HepG2 (cell line): ENCODE results near the gene CD40. TPM values are rescaled to one million over a fixed set of nuclear protein-coding genes. Genes with fewer than 3 reads are reported as not detected.

Source experiments
- ATAC-seq: fragments of 200-7000 bp; cut with Tn5 transposase; 3 replicates; pipeline ENCODE4 v1.9.1; 2020; ENCODE audit warnings: mild to moderate bottlenecking, moderate library complexity
- BruUV-seq: library from RNA; stranded (reverse); fragments of 400-500 nt; replicated peaks from 2 replicates; lab custom pipeline; 2021; lab: Mats Ljungman, UMichigan
- CTCF ChIA-PET: fragments of 300-600 bp; formaldehyde crosslinking; extraction: SDS; loops from one replicate; lab custom pipeline; 2021; ENCODE audit warnings: low total read pairs, inconsistent platforms, low intra/inter-chr PET ratio; lab: Yijun Ruan, JAX
- POLR2A ChIA-PET: fragments of 350-600 bp; sonication (Branson Sonifier 250); formaldehyde crosslinking; loops from one replicate; lab custom pipeline; 2020; ENCODE audit warnings: antibody characterized with exemption, inconsistent platforms; lab: Yijun Ruan, JAX
- DNase-seq: peaks from one replicate; pipeline ENCODE4 v3.0.0-alpha.2; 2015; ENCODE audit warnings: low spot score
- FAIRE-seq: peaks from 3 replicates; lab custom pipeline; 2011; peaks lifted over from hg19 to GRCh38; lab: Jason Lieb, UNC
- H2AFZ ChIP-seq: one replicate; pipeline ENCODE4 v1.6.1; 2011; ENCODE audit warnings: low read length, inconsistent platforms
- H3K27ac ChIP-seq: fragments of 300-600 bp; 3 replicates; pipeline ENCODE4 v1.8.0; 2011; ENCODE audit warnings: mixed run types, mild to moderate bottlenecking, mixed read lengths, low read length, inconsistent platforms; ENCODE audit not compliant: insufficient read depth; ENCODE audit errors: extremely low read length
- H3K27me3 ChIP-seq, 2 experiments: fragments of 200-600 bp in 1 of 2; 2 replicates in 1 of 2; 3 replicates in 1 of 2; pipeline versions ENCODE4 v1.6.0 to v1.8.0; 2011; ENCODE audit warnings: low read length in 2 of 2, mild to moderate bottlenecking in 2 of 2, moderate library complexity in 2 of 2, inconsistent platforms in 1 of 2; ENCODE audit not compliant: insufficient read depth in 2 of 2, control insufficient read depth in 1 of 2
- H3K36me3 ChIP-seq, 2 experiments: fragments of 200-600 bp in 1 of 2; replicated peaks in 1 of 2; 2 replicates in 1 of 2; 3 replicates in 1 of 2; pipeline versions ENCODE4 v1.5.1 to v1.8.0; 2011; ENCODE audit warnings: low read length in 2 of 2, inconsistent platforms in 1 of 2; ENCODE audit not compliant: insufficient read depth in 2 of 2, control insufficient read depth in 1 of 2
- H3K4me1 ChIP-seq: 2 replicates; pipeline ENCODE4 v1.5.1; 2012; ENCODE audit warnings: low read length, inconsistent platforms; ENCODE audit not compliant: insufficient read depth
- H3K4me2 ChIP-seq: 2 replicates; pipeline ENCODE4 v1.6.0; 2011; ENCODE audit warnings: low read depth, low read length, inconsistent platforms
- H3K4me3 ChIP-seq, 3 experiments: fragments of 200-600 bp in 1 of 3; sonication (generic), shearing (Covaris generic) in 1 of 3; replicated peaks in 1 of 3; 2 replicates each; pipeline ENCODE4 v1.5.1; 2011 to 2016; ENCODE audit warnings: low read length in 3 of 3, inconsistent platforms in 2 of 3, low read depth in 2 of 3, mild to moderate bottlenecking in 2 of 3, control low read depth in 1 of 3, mixed read lengths in 1 of 3; ENCODE audit not compliant: insufficient read depth in 1 of 3
- H3K79me2 ChIP-seq: one replicate; pipeline ENCODE4 v1.6.1; 2011; ENCODE audit warnings: low read length, inconsistent platforms; ENCODE audit not compliant: insufficient read depth
- H3K9ac ChIP-seq: 2 replicates; pipeline ENCODE4 v1.6.0; 2011; ENCODE audit warnings: mild to moderate bottlenecking, low read depth, low read length, inconsistent platforms; ENCODE audit not compliant: insufficient read depth
- H3K9me3 ChIP-seq: 2 replicates; pipeline ENCODE4 v1.5.1; 2012; ENCODE audit warnings: mild to moderate bottlenecking, low read length
- H4K20me1 ChIP-seq: 2 replicates; pipeline ENCODE4 v1.6.0; 2011; ENCODE audit warnings: inconsistent platforms, mild to moderate bottlenecking, low read length, moderate library complexity; ENCODE audit not compliant: insufficient read depth
- DMAP1 ChIP-seq: IDR thresholded peaks from 2 replicates; pipeline ENCODE4 v1.6.1; 2016
- FOXJ3 ChIP-seq: sonication (generic); formaldehyde crosslinking; IDR thresholded peaks from 2 replicates; pipeline ENCODE4 v1.4.0; 2020; ENCODE audit warnings: missing genetic modification reagents, mild to moderate bottlenecking, borderline replicate concordance
- FUBP1 ChIP-seq: sonication (generic); formaldehyde crosslinking; IDR thresholded peaks from 2 replicates; pipeline ENCODE4 v1.5.1; 2020; ENCODE audit warnings: missing genetic modification reagents, mild to moderate bottlenecking, borderline replicate concordance
- HNRNPUL1 ChIP-seq: fragments of 200-400 bp; formaldehyde crosslinking; IDR thresholded peaks from 2 replicates; pipeline ENCODE4 v1.6.1; 2017; ENCODE audit warnings: low read depth, mild to moderate bottlenecking, low read length, moderate library complexity
- KAT8 ChIP-seq: IDR thresholded peaks from 2 replicates; pipeline ENCODE4 v1.6.1; 2016; ENCODE audit warnings: missing genetic modification reagents, missing compliant biosample characterization
- MTA1 ChIP-seq: sonication (generic); formaldehyde crosslinking; IDR thresholded peaks from 2 replicates; pipeline ENCODE4 v1.4.0; 2020; ENCODE audit warnings: missing genetic modification reagents, mild to moderate bottlenecking, borderline replicate concordance
- MXD4 ChIP-seq: IDR thresholded peaks from 2 replicates; pipeline ENCODE4 v1.6.1; 2016; ENCODE audit warnings: mild to moderate bottlenecking, missing biosample characterization, missing genetic modification reagents
- NR2C2 ChIP-seq: sonication (generic); formaldehyde crosslinking; IDR thresholded peaks from 2 replicates; pipeline ENCODE4 v1.4.0; 2020; ENCODE audit warnings: missing genetic modification reagents, mild to moderate bottlenecking, moderate library complexity, borderline replicate concordance
- PAWR ChIP-seq: sonication (generic); formaldehyde crosslinking; IDR thresholded peaks from 2 replicates; pipeline ENCODE4 v1.4.0; 2020; ENCODE audit warnings: missing genetic modification reagents, mild to moderate bottlenecking, borderline replicate concordance
- PCBP1 ChIP-seq: fragments of 200-400 bp; formaldehyde crosslinking; IDR thresholded peaks from 2 replicates; pipeline ENCODE4 v1.6.1; 2017; ENCODE audit warnings: mild to moderate bottlenecking, low read depth, low read length, borderline replicate concordance
- TBL1XR1 ChIP-seq: fragments of 150-350 bp; IDR thresholded peaks from 2 replicates; pipeline ENCODE4 v1.6.1; 2014; ENCODE audit warnings: borderline replicate concordance, low read length; ENCODE audit not compliant: partially characterized antibody
- ZHX2 ChIP-seq, 2 experiments: sonication (generic) in 1 of 2; formaldehyde crosslinking in 1 of 2; IDR thresholded peaks; 2 replicates each; pipeline versions ENCODE4 v1.6.1 to v1.9.0; 2014 to 2022; ENCODE audit warnings: antibody characterized with exemption in 1 of 2, borderline replicate concordance in 1 of 2, inconsistent platforms in 1 of 2, low read depth in 1 of 2, missing genetic modification reagents in 1 of 2
- ZNF180 ChIP-seq: sonication (generic); formaldehyde crosslinking; IDR thresholded peaks from 2 replicates; pipeline ENCODE4 v1.4.0; 2020; ENCODE audit warnings: low read depth, missing genetic modification reagents, borderline replicate concordance
- ZNF549 ChIP-seq: sonication (generic); formaldehyde crosslinking; IDR thresholded peaks from 2 replicates; pipeline ENCODE4 v1.5.0; 2020; ENCODE audit warnings: missing genetic modification reagents
- ZNF567 ChIP-seq: sonication (generic); formaldehyde crosslinking; IDR thresholded peaks from 2 replicates; pipeline ENCODE4 v1.8.1; 2023; ENCODE audit warnings: mild to moderate bottlenecking, missing genetic modification reagents, borderline replicate concordance
- WGBS: methylation state at CpG from one replicate; pipeline ENCODE4 v1.1.6; 2017; ENCODE audit warnings: low lambda C conversion rate; 5-methylcytosine and 5-hydroxymethylcytosine counted together
- in situ Hi-C: cut with HindIII; loops from 2 replicates; pipeline ENCODE4 v1.10.0; 2017; ENCODE audit warnings: low pct_unique_long_range_greater_than_20kb; ENCODE audit not compliant: extremely low pct_ligation_motif_present
- intact Hi-C: fragments of 100-400 bp; cut with micrococcal nuclease; formaldehyde crosslinking; loops from one replicate; pipeline ENCODE4 v1.10.0; 2022; ENCODE audit not compliant: unreplicated experiment
- polyA plus RNA-seq, 8 experiments: library from polyadenylated mRNA; depleted of rRNA in 3 of 8; stranded (reverse) in 7 of 8; unstranded in 1 of 8; fragments of >200 nt; fragmentation: Illumina TruSeq in 4 of 8; extraction: Trizol in 4 of 8; gene quantifications; 2 replicates each; pipeline versions ENCODE4 v1.2.1 to v1.2.3, GENCODE V29; 2011 to 2016; ENCODE audit warnings: low read depth in 4 of 8, missing spikeins in 1 of 8, mixed read lengths in 1 of 8; ENCODE audit not compliant: insufficient read depth in 1 of 8
- total RNA-seq, 5 experiments: library from RNA; depleted of rRNA; stranded (reverse); fragments of >200 nt; fragmentation: Illumina TruSeq; extraction: Trizol; gene quantifications; 2 replicates each; pipeline ENCODE4 v1.2.3, GENCODE V29; 2016; ENCODE audit warnings: low read depth in 1 of 5

Gene CD40
- total and polyA plus RNA-seq, 2 of the 13 experiments (the other 11 are each of a cell fraction or from before 2014, with no cell fraction given): 4.6 to 13.4 TPM

- POLR2A ChIA-PET: interaction anchor here (0.8 kb wide), 1 partner anchor 245 kb away, joined by 3 read pairs; no protein-coding TSS in a partner anchor
- H3K79me2 ChIP-seq: no peaks in the 10 kb centered on the region
- H3K27ac ChIP-seq: no peak overlapping the region
- no peak for TF ChIP-seq MTA1 (CRISPR knock-in tag)
- TF ChIP-seq KAT8: no peak
- no peak for TF ChIP-seq NR2C2 (CRISPR knock-in tag)
- TF ChIP-seq ZNF180 (CRISPR knock-in tag): no peak
- no peak for TF ChIP-seq HNRNPUL1
- no peak for TF ChIP-seq ZNF567 (CRISPR knock-in tag)
- no peak for TF ChIP-seq FUBP1 (CRISPR knock-in tag)
- TF ChIP-seq ZNF549 (CRISPR knock-in tag): no peak
- TF ChIP-seq PCBP1: no peak
- TF ChIP-seq ZHX2 (IDR thresholded peaks at IDR 0.05; ENCODE audit: low read depth): no peak
- TF ChIP-seq ZHX2 (CRISPR knock-in tag; IDR thresholded peaks at IDR 0.05; ENCODE audit: borderline replicate concordance): no peak
- no peak for TF ChIP-seq MXD4
- TF ChIP-seq DMAP1 (CRISPR knock-in tag): no peak
- TF ChIP-seq FOXJ3: no peak
- no peak for TF ChIP-seq PAWR (CRISPR knock-in tag)
- no peak for TF ChIP-seq TBL1XR1
- intact Hi-C loops: no loop called here
- no peaks in the 10 kb centered on the region for H3K36me3 ChIP-seq
- no TSS peak for BruUV-seq
- peak overlapping the region in 2 of 3 experiments; percentile 42 to 65; a peak in 3 of 6 replicates for H3K4me3 ChIP-seq
- H2AFZ ChIP-seq: no peak overlapping the region
- ATAC-seq (peak; percentile 6; the same call in 1 of the 3 replicates), FAIRE-seq (no peak), DNase-seq (no peak)
- H3K4me2 ChIP-seq: peak overlapping the region; percentile 69
- H3K27me3 ChIP-seq: peaks cover 0 to 37% of the 10 kb centered on the region in 2 experiments; a peak in 3 of 5 replicates
- H4K20me1 ChIP-seq: no peaks in the 10 kb centered on the region
- 3% methylated on average over 2 of the region's 2 CpGs for WGBS
- H3K9me3 ChIP-seq: no peaks in the 10 kb centered on the region
- peak overlapping the region; percentile 50 for H3K9ac ChIP-seq
- CTCF ChIA-PET: no interaction called here
- in situ Hi-C loops: no loop called here
- peaks cover 16% of the 10 kb centered on the region for H3K4me1 ChIP-seq
Measured at GRCh38 chr20:46119028-46119546, 973 bp downstream of the CD40 start.
